ENCODE measurements around the gene TRIM41.

The TRIM41 gene

DNA sequence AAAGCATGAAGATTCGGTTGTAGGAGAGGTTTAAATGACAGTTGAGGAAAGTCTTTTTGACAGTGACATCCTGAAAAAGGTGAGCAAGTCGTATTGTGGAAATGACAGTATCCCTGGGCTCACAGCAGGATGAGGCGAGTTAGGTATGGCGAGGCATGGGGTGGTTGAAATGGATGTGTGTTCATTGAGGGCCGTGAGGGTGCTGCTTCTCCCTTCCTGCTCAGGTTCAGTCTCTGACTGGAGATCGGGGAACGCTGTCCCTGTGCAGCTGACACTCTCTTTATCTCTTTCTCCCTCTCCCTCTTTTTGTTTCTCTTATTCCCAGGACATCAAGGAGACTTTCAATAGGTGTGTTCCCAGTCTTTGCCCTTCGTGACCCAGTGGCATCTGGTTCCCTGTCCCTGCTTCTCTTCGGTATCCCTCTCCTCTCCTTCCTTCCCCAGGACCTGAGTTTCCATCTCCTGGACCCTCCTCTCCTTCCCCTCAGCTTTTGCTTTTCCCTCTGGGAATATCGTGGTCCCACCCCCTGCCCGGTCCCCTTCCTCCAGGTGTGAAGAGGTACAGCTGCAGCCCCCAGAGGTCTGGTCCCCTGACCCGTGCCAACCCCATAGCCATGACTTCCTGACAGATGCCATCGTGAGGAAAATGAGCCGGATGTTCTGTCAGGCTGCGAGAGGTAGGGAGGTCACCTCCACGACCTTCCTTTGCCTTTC is 10.2 kb downstream of the TRIM41 start:
- peak; percentile 1; the same call in 1 of the 3 replicates for ATAC-seq (ENCODE audit: low read depth)
- TF ChIP-seq, protein P1, sequence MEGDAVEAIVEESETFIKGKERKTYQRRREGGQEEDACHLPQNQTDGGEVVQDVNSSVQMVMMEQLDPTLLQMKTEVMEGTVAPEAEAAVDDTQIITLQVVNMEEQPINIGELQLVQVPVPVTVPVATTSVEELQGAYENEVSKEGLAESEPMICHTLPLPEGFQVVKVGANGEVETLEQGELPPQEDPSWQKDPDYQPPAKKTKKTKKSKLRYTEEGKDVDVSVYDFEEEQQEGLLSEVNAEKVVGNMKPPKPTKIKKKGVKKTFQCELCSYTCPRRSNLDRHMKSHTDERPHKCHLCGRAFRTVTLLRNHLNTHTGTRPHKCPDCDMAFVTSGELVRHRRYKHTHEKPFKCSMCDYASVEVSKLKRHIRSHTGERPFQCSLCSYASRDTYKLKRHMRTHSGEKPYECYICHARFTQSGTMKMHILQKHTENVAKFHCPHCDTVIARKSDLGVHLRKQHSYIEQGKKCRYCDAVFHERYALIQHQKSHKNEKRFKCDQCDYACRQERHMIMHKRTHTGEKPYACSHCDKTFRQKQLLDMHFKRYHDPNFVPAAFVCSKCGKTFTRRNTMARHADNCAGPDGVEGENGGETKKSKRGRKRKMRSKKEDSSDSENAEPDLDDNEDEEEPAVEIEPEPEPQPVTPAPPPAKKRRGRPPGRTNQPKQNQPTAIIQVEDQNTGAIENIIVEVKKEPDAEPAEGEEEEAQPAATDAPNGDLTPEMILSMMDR (IDR thresholded peaks at IDR 0.05; ENCODE audit: poor library complexity, severe bottlenecking): no peak
- Histone ChIP-seq H3K4me1 (ENCODE audit: insufficient read depth, poor library complexity, severe bottlenecking) (no peaks in the 10 kb centered on the region), H3K27me3 (ENCODE audit: insufficient read depth, poor library complexity, severe bottlenecking) (no peaks in the 10 kb centered on the region), H3K36me3 (ENCODE audit: low read depth) (peaks cover 90% of the 10 kb centered on the region), H3K4me3 (ENCODE audit: severe bottlenecking) (no peak overlapping the region), H3K9me3 (ENCODE audit: severe bottlenecking) (no peaks in the 10 kb centered on the region), H3K27ac (ENCODE audit: poor library complexity, severe bottlenecking) (no peak overlapping the region)
- DNase-seq (ENCODE audit: low spot score): no peak

DNA sequence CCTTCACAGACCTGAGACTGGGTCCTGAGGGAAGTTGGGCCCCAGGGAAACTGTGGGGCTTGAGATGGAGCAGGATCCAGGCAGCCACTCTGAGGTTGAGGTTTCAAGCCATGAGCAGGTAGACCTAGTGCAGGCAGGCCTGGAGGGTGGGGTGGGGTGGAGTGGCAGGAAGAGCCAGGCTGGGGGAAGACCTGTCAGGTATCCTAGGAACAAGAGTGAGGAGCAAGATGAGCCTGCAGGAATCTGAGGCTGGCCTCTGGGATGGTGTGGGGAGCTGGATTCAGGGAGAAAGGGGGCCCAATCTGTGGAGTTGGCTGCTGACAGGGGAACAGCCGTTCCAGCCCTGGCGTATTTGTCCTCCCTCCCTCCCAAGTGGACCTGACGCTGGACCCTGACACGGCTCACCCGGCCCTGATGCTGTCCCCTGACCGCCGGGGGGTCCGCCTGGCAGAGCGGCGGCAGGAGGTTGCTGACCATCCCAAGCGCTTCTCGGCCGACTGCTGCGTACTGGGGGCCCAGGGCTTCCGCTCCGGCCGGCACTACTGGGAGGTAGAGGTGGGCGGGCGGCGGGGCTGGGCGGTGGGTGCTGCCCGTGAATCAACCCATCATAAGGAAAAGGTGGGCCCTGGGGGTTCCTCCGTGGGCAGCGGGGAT is 10.8 kb downstream of the TRIM41 start:
- ATAC-seq (ENCODE audit: low read depth): peak; percentile 28

DNA sequence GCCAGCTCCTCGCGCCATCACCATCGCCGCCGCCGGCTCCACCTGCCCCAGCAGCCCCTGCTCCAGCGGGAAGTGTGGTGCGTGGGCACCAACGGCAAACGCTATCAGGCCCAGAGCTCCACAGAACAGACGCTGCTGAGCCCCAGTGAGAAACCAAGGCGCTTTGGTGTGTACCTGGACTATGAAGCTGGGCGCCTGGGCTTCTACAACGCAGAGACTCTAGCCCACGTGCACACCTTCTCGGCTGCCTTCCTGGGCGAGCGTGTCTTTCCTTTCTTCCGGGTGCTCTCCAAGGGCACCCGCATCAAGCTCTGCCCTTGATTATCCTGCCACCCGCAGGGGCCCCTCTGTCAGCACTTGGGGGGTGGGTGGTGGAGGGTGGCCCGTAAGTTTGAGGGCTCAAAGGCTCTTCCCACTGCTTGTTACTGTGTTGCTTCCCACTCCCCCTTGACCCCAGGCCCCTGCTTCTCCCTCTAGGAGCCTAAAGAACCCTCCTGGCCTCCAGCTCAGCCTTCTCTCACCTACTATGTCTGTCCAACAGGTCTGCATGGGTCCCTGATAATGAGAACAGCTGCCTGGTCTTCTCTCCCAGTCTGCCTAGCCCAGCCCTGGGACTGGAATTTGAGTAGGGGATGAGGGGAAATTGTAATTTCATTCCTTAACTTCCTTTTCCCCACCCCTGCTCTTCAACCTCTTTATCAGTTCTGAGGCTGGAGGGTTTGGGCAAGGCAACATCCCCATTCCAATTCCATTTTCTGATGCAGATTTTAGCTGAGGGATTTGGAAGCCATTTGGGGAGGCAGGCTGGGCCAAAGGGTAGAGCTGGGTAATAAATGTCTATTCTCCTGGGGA is 11.6 kb downstream of the TRIM41 start:
- peak overlapping the region; percentile 3 for H3K27ac ChIP-seq (ENCODE audit: poor library complexity, severe bottlenecking)

More for the DNA sequence above, 10.8 kb downstream of the TRIM41 start:
- TF ChIP-seq, protein P1 (IDR thresholded peaks at IDR 0.05; ENCODE audit: poor library complexity, severe bottlenecking): no peak
- H3K9me3 ChIP-seq (ENCODE audit: severe bottlenecking): no peaks in the 10 kb centered on the region
- H3K27me3 ChIP-seq (ENCODE audit: insufficient read depth, poor library complexity, severe bottlenecking): no peaks in the 10 kb centered on the region
- DNase-seq (ENCODE audit: low spot score): no peak
- H3K4me3 ChIP-seq (ENCODE audit: severe bottlenecking): no peak overlapping the region
- H3K4me1 ChIP-seq (ENCODE audit: insufficient read depth, poor library complexity, severe bottlenecking): no peaks in the 10 kb centered on the region
- peaks cover 92% of the 10 kb centered on the region for H3K36me3 ChIP-seq (ENCODE audit: low read depth)
- no peak overlapping the region for H3K27ac ChIP-seq (ENCODE audit: poor library complexity, severe bottlenecking)

DNA sequence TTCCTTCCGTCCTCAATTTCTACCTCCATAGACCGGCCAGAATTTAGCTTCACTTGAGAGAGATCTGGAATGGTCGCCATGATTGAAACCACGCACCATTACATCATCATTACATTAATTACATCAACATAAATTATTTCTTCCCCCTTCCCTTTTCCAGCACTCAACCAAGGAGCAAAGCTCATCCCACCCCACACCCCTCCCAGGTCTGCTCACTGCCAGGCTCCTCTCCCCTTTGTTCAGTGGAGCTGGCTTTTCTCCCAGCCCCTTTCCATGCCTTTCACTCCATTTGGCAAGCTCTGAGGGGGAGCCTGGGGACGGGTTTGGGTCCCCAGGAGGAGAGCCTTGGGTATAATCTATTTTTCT is 12.2 kb downstream of the TRIM41 start:
- no peak for DNase-seq (ENCODE audit: low spot score)
- TF ChIP-seq, protein P1 (IDR thresholded peaks at IDR 0.05; ENCODE audit: poor library complexity, severe bottlenecking): no peak
- H3K9me3 ChIP-seq (ENCODE audit: severe bottlenecking): no peaks in the 10 kb centered on the region
- H3K4me1 ChIP-seq (ENCODE audit: insufficient read depth, poor library complexity, severe bottlenecking): no peaks in the 10 kb centered on the region
- H3K27ac ChIP-seq (ENCODE audit: poor library complexity, severe bottlenecking): peak overlapping the region; percentile 3
- H3K36me3 ChIP-seq (ENCODE audit: low read depth): peaks cover 93% of the 10 kb centered on the region
- no peak overlapping the region for H3K4me3 ChIP-seq (ENCODE audit: severe bottlenecking)
- H3K27me3 ChIP-seq (ENCODE audit: insufficient read depth, poor library complexity, severe bottlenecking): no peaks in the 10 kb centered on the region
- peak; percentile 1; the same call in 2 of the 3 replicates for ATAC-seq (ENCODE audit: low read depth)

More for the DNA sequence above, 11.6 kb downstream of the TRIM41 start:
- H3K9me3 ChIP-seq (ENCODE audit: severe bottlenecking): no peaks in the 10 kb centered on the region
- TF ChIP-seq, protein P1 (IDR thresholded peaks at IDR 0.05; ENCODE audit: poor library complexity, severe bottlenecking): no peak
- no peak for DNase-seq (ENCODE audit: low spot score)
- peaks cover 92% of the 10 kb centered on the region for H3K36me3 ChIP-seq (ENCODE audit: low read depth)
- no peak overlapping the region for H3K4me3 ChIP-seq (ENCODE audit: severe bottlenecking)
- peak; percentile 21 for ATAC-seq (ENCODE audit: low read depth)
- H3K27me3 ChIP-seq (ENCODE audit: insufficient read depth, poor library complexity, severe bottlenecking): no peaks in the 10 kb centered on the region
- H3K4me1 ChIP-seq (ENCODE audit: insufficient read depth, poor library complexity, severe bottlenecking): no peaks in the 10 kb centered on the region

Measured in RWPE2 (cell line).